Esophagus muscularis mucosa (tissue), 4 donors: ENCODE results near the gene SULT2A1. TPM values are rescaled to one million over a fixed set of nuclear protein-coding genes. Genes with fewer than 3 reads are reported as not detected.
"Not testable (repeated sequence)": the region's sequence is repeated elsewhere in the genome, so short reads cannot be mapped to it uniquely, and the experiment has no call there.

Source experiments
- DNase-seq: peaks from one replicate; pipeline ENCODE4 v3.0.0-alpha.2; 2017; ENCODE audit errors: extremely low spot score
- H3K27ac ChIP-seq, 4 donors: fragments of 200-600 bp; sonication (generic); replicated peaks in 1 of 4; 1 replicate in 3 of 4; 2 replicates in 1 of 4; pipeline ENCODE4 v1.5.1; 2016 to 2019; ENCODE audit warnings: mild to moderate bottlenecking in 1 of 4
- H3K27me3 ChIP-seq, 4 donors: fragments of 200-600 bp; sonication (generic); one replicate each; pipeline versions ENCODE4 v1.5.1 to v1.6.0; 2016 to 2019
- H3K36me3 ChIP-seq, 4 donors: fragments of 200-600 bp; sonication (generic); one replicate each; pipeline ENCODE4 v1.5.1; 2016 to 2019
- H3K4me1 ChIP-seq, 4 donors: fragments of 200-600 bp; sonication (generic); one replicate each; pipeline ENCODE4 v1.5.1; 2016 to 2019
- H3K4me3 ChIP-seq, 4 donors: fragments of 200-600 bp; sonication (generic); 1 replicate in 2 of 4; 2 replicates in 2 of 4; pipeline ENCODE4 v1.5.1; 2016 to 2019; ENCODE audit warnings: mild to moderate bottlenecking in 4 of 4, moderate library complexity in 1 of 4
- H3K9me3 ChIP-seq, 4 donors: fragments of 200-600 bp; sonication (generic); 1 replicate in 3 of 4; 2 replicates in 1 of 4; pipeline ENCODE4 v1.5.1; 2016 to 2019
- CTCF ChIP-seq, 3 experiments: fragments of 200-600 bp in 2 of 3; fragments of 450-650 bp in 1 of 3; sonication (generic) in 2 of 3; IDR thresholded peaks; one replicate each; pipeline ENCODE4 v1.5.1; 2017 to 2019; ENCODE audit warnings: antibody characterized with exemption in 3 of 3, mild to moderate bottlenecking in 2 of 3, moderate library complexity in 1 of 3
- EP300 ChIP-seq: sonication (generic); formaldehyde crosslinking; IDR thresholded peaks from one replicate; pipeline ENCODE4 v1.6.1; 2017; ENCODE audit warnings: antibody characterized with exemption
- POLR2A ChIP-seq: fragments of 450-650 bp; IDR thresholded peaks from one replicate; pipeline ENCODE4 v1.6.1; 2017; ENCODE audit warnings: antibody characterized with exemption, moderate library complexity, mild to moderate bottlenecking, low read depth
- POLR2AphosphoS5 ChIP-seq, 2 donors: sonication (generic); formaldehyde crosslinking; IDR thresholded peaks; one replicate each; pipeline ENCODE4 v1.6.1; 2017; ENCODE audit warnings: antibody characterized with exemption in 2 of 2
- WGBS: methylation state at CpG from one replicate; pipeline ENCODE4 v1.1.5; 2018; 5-methylcytosine and 5-hydroxymethylcytosine counted together
- intact Hi-C: fragments of 100-400 bp; cut with DNase I; formaldehyde crosslinking; loops from one replicate; pipeline ENCODE4 v1.15.1; 2023
- total RNA-seq, 4 donors: library from RNA; depleted of rRNA; stranded (reverse); fragments of >200 nt; gene quantifications; one replicate each; pipeline versions ENCODE4 v1.1.0 to v1.2.1, GENCODE V29; 2016

Gene SULT2A1
- total RNA-seq, result not detected

DNA sequence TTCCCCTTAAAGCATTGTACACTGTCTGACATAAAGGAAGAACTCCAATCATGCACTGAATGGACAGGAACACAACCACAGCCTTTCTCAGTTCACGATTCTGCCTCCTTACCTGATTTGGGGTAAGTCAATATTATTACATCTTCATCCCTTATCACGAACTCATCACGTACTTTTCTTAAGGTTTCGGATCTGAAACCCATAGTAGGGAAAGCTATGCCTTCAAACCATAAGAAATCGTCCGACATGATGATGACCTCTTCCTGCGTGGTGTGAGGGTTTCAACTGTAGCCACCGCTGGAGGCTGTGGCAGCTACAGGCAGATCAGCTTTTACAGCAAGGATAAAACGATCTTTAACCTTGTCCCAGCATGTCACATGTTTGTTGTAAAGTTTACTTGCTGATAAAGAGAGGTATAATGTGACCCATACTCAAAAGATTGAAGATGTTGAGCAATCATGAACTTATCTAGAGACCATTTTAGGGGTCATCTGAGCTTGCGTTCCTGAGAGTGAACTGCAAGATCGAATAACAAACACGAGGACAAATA lies at the start of gene SULT2A1:
Gene SULT2A1 (minus strand): TSS at position 306 of the 550 bp plus-strand sequence. CDS start 58 bp downstream, at position 248.
- H3K36me3 ChIP-seq, result no peaks in the 10 kb centered on the region
- intact Hi-C loops, result no loop called here
- no peak within 1 kb of the TSS for H3K4me3 ChIP-seq
- H3K27ac ChIP-seq, result no peak within 1 kb of the TSS
- H3K9me3 ChIP-seq, result no peaks in the 10 kb centered on the region
- no peak for DNase-seq
- 72% methylated on average over 12 of the region's 12 CpGs for WGBS
- TF ChIP-seq POLR2A (no peak), EP300 (no peak), CTCF (IDR thresholded peaks at IDR 0.05) (no peak), POLR2AphosphoS5 (IDR thresholded peaks at IDR 0.05) (no peak)
- peaks cover 0 to 19% (median 0%) of the 10 kb centered on the region in 4 donors for H3K27me3 ChIP-seq
- no peaks in the 10 kb centered on the region for H3K4me1 ChIP-seq

DNA sequence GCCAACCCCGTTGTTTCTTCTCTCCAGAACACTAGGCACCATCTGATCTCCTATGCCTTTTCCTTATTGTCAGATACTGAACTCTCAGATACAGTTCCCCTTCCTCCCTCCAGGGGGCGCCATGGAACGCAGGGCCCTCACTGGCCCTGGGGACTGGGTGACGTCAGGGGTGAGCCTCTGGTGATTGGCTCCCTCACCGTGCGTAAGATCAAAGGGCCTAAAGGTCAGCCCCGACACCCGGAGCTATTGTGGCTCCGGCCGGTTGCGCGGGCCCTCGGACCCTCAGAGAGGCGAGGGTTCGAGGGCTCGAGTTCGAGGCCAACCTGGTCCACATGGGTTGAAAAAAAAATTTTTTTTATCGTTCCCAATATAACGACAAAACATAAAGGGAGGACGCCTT lies 42.5 kb upstream of the SULT2A1 start:
- H3K27ac ChIP-seq, intact Hi-C loops, H3K9me3 ChIP-seq, H3K36me3 ChIP-seq, H3K4me1 ChIP-seq, H3K27me3 ChIP-seq, DNase-seq, H3K4me3 ChIP-seq: not testable (repeated sequence)
- no CpG with 5 or more reads among the region's 20 CpGs for WGBS

DNA sequence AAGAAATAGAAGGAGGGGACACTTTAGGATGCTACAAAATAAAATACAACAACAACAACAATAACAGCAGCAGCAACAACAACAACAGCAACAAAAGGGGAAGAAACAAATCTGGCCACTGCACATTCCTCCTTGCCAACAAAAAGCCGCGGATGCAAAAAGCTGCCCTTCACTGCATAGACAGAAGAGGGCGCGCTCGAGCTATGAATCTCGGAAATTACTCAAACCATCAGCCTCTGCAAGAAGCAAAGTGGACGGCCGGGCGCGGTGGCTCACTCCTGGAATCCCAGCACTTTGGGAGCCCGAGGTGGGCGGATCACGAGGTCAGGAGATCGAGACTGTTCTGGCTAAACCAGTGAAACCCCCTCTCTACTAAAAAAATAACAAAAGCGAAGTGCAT lies 34.0 kb upstream of the SULT2A1 start:
- intact Hi-C loops, H3K27me3 ChIP-seq, H3K9me3 ChIP-seq, H3K36me3 ChIP-seq, H3K4me3 ChIP-seq, H3K27ac ChIP-seq, DNase-seq, H3K4me1 ChIP-seq: not testable (repeated sequence)
- TF ChIP-seq CTCF (IDR thresholded peaks at IDR 0.05) (peak; percentile 29 to 53 (median 50)), POLR2AphosphoS5 (IDR thresholded peaks at IDR 0.05) (peak in 1 of 2 donors; percentile 30)
- WGBS, result 0% methylated on average over 12 of the region's 15 CpGs

DNA sequence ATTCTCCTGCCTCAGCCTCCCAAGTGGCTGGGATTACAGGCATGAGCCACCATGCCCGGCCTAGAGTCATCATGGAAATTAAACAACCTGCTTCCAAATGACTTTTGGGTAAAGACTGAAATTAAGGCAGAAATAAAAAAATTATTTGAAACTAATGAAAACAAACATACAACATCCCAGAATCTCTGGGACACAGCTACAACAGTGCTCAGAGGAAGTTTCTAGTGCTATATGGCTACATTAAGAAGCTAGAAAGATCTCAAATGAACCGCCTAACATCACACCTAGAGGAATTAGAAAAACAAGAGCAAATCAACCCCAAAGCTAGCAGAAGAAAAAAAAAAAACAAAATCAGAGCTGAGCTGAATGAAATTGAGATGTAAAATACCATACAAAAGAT lies 24.1 kb upstream of the SULT2A1 start:
- intact Hi-C loops, DNase-seq, H3K4me1 ChIP-seq, H3K4me3 ChIP-seq, H3K9me3 ChIP-seq, H3K27ac ChIP-seq, H3K27me3 ChIP-seq, H3K36me3 ChIP-seq: not testable (repeated sequence)
- 90% methylated on average over 1 of the region's 2 CpGs for WGBS

- TF ChIP-seq CTCF (IDR thresholded peaks at IDR 0.05), result peak; percentile 7 to 50 (median 30)
- 0% methylated on average over 5 of the region's 14 CpGs for WGBS
- H3K27ac ChIP-seq, H3K4me3 ChIP-seq, H3K36me3 ChIP-seq, DNase-seq, H3K27me3 ChIP-seq, intact Hi-C loops, H3K4me1 ChIP-seq, H3K9me3 ChIP-seq: not testable (repeated sequence)
Observed at GRCh38 chr19:47909350-47909749, 23.2 kb upstream of the SULT2A1 start.

DNA sequence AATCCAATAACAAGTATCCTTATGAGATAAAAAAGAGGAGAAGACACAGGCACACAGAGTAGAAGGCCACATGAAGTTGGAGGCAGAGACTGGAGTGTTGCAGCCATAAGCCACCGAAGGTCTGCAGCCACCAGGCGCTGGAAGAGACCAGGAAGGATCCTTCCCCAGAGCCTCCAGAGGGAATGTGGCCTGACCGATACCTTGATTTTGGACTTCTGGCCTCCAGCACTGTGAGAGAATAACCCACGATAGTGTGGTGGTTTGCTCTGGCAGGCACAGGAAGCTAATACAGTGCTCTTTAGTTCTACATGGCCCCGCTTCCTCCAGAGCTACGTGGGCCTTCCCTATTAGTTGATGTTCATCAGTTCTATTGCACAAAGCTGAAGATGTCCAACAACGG lies 15.3 kb upstream of the SULT2A1 start:
- TF ChIP-seq POLR2AphosphoS5 (IDR thresholded peaks at IDR 0.05) (no peak), CTCF (IDR thresholded peaks at IDR 0.05) (no peak)

More for the DNA sequence above, 15.3 kb upstream of the SULT2A1 start:
- Histone ChIP-seq H3K36me3 (no peaks in the 10 kb centered on the region), H3K4me1 (no peaks in the 10 kb centered on the region), H3K27me3 (peaks cover 0 to 37% (median 0%) of the 10 kb centered on the region in 4 donors), H3K27ac (no peak overlapping the region), H3K9me3 (peaks cover 0 to 5% (median 3%) of the 10 kb centered on the region in 4 donors), H3K4me3 (no peak overlapping the region)
- intact Hi-C loops, result no loop called here
- 80% methylated on average over 7 of the region's 7 CpGs for WGBS
- DNase-seq, result no peak
